ENCODE measurements around the gene MAP4.

The MAP4 gene

DNA sequence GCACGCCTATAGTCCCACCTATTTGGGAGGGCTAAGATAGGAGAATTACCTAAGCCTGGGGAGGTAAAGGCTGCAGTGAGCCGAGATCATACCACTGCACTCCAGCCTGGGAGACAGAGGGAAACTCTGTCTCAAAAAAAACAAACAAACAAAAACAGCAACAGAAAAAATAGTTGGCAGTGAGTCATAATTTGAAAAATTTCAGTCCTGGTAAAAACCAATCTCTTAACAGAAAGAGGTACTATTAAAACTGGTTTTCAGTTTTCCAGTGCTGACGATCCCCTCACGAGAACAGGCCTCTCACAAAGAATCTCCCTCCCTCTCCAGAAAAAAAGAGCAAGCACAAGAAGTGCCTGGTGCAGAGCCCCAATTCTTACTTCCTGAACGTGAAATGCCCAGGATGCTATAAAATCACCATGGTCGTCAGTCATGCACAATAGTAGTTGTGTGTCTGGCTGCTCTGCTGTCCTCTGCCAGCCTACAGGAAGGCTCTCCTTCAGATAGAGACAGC, 22.8 kb upstream of the MAP4 start:
- H3K4me1 ChIP-seq (ENCODE audit: control insufficient read depth, insufficient read depth, low read length): peaks cover 6% of the 10 kb centered on the region
- POLR2A ChIA-PET: no interaction called here
- TF ChIP-seq SCRT2 (tag by site-specific recombination; IDR thresholded peaks at IDR 0.05) (no peak), ZNF514 (tag by site-specific recombination; IDR thresholded peaks at IDR 0.05) (no peak), SP3 (tag by site-specific recombination; IDR thresholded peaks at IDR 0.05) (no peak; the same call in 1 of the 2 replicates), ZNF76 (tag by site-specific recombination; IDR thresholded peaks at IDR 0.05; ENCODE audit: borderline replicate concordance, low read depth) (no peak), ZSCAN16 (tag by site-specific recombination; IDR thresholded peaks at IDR 0.05) (no peak), ZNF248 (tag by site-specific recombination; IDR thresholded peaks at IDR 0.05) (no peak), SCRT1 (tag by site-specific recombination; IDR thresholded peaks at IDR 0.05; ENCODE audit: borderline replicate concordance) (no peak), ZNF155 (tag by site-specific recombination; IDR thresholded peaks at IDR 0.05) (no peak), ZBTB48 (tag by site-specific recombination; IDR thresholded peaks at IDR 0.05) (peak; percentile 8; the same call in 1 of the 2 replicates), ZNF2 (tag by site-specific recombination; IDR thresholded peaks at IDR 0.05) (0 out of 2 replicates have a peak, but pooled peaks have one; percentile 29), ZNF280C (tag by site-specific recombination; IDR thresholded peaks at IDR 0.05) (no peak), ZBTB49 (tag by site-specific recombination; IDR thresholded peaks at IDR 0.05; ENCODE audit: low read depth) (no peak), ZEB2 (tag by site-specific recombination; IDR thresholded peaks at IDR 0.05) (no peak; the same call in 1 of the 2 replicates), FEZF1 (tag by site-specific recombination; IDR thresholded peaks at IDR 0.05) (peak; percentile 93), ZBTB10 (tag by site-specific recombination; IDR thresholded peaks at IDR 0.05) (no peak), ZNF366 (tag by site-specific recombination; conservative IDR thresholded peaks at IDR 0.05) (0 out of 2 replicates have a peak, but pooled peaks have one; percentile 14), ZNF785 (tag by site-specific recombination; IDR thresholded peaks at IDR 0.05) (no peak), ZNF10 (tag by site-specific recombination; IDR thresholded peaks at IDR 0.05) (no peak), ZNF548 (tag by site-specific recombination; IDR thresholded peaks at IDR 0.05) (no peak)
- TF ChIP-seq, protein P1, sequence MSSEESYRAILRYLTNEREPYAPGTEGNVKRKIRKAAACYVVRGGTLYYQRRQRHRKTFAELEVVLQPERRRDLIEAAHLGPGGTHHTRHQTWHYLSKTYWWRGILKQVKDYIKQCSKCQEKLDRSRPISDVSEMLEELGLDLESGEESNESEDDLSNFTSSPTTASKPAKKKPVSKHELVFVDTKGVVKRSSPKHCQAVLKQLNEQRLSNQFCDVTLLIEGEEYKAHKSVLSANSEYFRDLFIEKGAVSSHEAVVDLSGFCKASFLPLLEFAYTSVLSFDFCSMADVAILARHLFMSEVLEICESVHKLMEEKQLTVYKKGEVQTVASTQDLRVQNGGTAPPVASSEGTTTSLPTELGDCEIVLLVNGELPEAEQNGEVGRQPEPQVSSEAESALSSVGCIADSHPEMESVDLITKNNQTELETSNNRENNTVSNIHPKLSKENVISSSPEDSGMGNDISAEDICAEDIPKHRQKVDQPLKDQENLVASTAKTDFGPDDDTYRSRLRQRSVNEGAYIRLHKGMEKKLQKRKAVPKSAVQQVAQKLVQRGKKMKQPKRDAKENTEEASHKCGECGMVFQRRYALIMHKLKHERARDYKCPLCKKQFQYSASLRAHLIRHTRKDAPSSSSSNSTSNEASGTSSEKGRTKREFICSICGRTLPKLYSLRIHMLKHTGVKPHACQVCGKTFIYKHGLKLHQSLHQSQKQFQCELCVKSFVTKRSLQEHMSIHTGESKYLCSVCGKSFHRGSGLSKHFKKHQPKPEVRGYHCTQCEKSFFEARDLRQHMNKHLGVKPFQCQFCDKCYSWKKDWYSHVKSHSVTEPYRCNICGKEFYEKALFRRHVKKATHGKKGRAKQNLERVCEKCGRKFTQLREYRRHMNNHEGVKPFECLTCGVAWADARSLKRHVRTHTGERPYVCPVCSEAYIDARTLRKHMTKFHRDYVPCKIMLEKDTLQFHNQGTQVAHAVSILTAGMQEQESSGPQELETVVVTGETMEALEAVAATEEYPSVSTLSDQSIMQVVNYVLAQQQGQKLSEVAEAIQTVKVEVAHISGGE (tag by site-specific recombination; conservative IDR thresholded peaks at IDR 0.05; ENCODE audit: low read depth): no peak
- TF ChIP-seq, protein P2, sequence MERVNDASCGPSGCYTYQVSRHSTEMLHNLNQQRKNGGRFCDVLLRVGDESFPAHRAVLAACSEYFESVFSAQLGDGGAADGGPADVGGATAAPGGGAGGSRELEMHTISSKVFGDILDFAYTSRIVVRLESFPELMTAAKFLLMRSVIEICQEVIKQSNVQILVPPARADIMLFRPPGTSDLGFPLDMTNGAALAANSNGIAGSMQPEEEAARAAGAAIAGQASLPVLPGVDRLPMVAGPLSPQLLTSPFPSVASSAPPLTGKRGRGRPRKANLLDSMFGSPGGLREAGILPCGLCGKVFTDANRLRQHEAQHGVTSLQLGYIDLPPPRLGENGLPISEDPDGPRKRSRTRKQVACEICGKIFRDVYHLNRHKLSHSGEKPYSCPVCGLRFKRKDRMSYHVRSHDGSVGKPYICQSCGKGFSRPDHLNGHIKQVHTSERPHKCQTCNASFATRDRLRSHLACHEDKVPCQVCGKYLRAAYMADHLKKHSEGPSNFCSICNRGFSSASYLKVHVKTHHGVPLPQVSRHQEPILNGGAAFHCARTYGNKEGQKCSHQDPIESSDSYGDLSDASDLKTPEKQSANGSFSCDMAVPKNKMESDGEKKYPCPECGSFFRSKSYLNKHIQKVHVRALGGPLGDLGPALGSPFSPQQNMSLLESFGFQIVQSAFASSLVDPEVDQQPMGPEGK (tag by site-specific recombination; IDR thresholded peaks at IDR 0.05): no peak

More for the DNA sequence above, 22.8 kb upstream of the MAP4 start:
- CTCF ChIA-PET: no interaction called here
- Histone ChIP-seq H3K27ac (ENCODE audit: extremely low read depth, low read depth, low read length) (no peak overlapping the region; the same call in none of the 2 replicates), H3K9me3 (ENCODE audit: control insufficient read depth, insufficient read depth, low read depth, low read length) (no peaks in the 10 kb centered on the region), H3K4me3 (ENCODE audit: low read depth, low read length) (no peak overlapping the region; the same call in 1 of the 2 replicates), H3K36me3 (ENCODE audit: control insufficient read depth in 2 of 2, insufficient read depth in 1 of 2, low read length in 2 of 2) (no peaks in the 10 kb centered on the region)

Measured in HEK293 (cell line).